T-helper 2 cell (primary cell): Measurements from ENCODE around the gene PWWP2B.
"Not testable (repeated sequence)": the region's sequence is repeated elsewhere in the genome, so short reads cannot be mapped to it uniquely, and the experiment has no call there.

Experiments
- DNase-seq, 5 experiments: peaks; one replicate each; pipeline versions ENCODE4 v3.0.0 to v3.0.0-alpha.2; 2012 to 2022

The PWWP2B gene

GRCh38 chr10:132434405-132435005 is 37.5 kb downstream of the PWWP2B start:
- DNase-seq = peak in 3 of 5 experiments; percentile 31 to 53 (median 35)

DNA sequence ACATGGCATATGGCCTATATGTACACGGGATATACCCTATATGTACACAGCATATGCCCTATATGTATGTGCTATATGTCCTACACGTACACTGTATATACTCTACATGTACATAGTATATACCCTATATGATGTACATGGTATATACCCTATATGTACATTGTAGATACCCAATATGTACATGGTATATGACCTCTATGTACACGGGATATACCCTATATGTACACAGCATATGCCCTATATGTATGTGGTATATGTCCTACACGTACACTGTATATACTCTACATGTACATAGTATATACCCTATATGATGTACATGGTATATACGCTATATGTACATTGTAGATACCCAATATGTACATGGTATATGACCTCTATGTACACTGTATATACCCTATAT is 38.3 kb downstream of the PWWP2B start:
- not testable (repeated sequence) for DNase-seq

GRCh38 chr10:132436096-132436495 is 39.1 kb downstream of the PWWP2B start:
- not testable (repeated sequence) for DNase-seq

DNA sequence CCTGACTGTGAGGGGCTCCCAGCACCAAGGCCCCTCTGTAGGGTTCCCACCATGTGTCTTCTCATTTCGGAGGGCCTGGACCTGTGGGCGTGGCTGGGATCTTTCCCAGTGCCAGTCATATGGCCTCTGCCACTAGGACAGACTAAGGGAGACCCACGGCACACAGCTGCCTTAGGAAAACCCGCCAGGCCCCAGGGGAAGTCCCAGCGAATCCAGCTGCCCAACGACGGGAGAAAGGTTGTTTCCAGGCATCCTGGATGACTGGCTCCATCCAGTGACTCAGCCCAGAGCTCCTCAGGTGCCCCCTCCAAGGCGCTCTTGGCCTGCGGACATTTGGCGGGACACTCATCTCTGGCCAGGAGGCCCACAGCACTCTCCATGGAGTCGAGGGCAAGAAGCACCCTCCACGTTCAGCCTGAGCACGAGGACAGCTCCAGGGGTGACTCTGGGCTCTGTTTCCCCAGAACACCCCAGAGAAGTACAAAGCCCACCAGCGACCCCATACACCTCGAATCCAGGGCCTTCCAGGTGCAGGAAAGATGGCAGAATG is 39.9 kb downstream of the PWWP2B start:
- DNase-seq = no peak

GRCh38 chr10:132437541-132437950 is 40.5 kb downstream of the PWWP2B start:
- DNase-seq = no peak

- DNase-seq = no peak
Observed at GRCh38 chr10:132438091-132439024, 41.4 kb downstream of the PWWP2B start.

DNA sequence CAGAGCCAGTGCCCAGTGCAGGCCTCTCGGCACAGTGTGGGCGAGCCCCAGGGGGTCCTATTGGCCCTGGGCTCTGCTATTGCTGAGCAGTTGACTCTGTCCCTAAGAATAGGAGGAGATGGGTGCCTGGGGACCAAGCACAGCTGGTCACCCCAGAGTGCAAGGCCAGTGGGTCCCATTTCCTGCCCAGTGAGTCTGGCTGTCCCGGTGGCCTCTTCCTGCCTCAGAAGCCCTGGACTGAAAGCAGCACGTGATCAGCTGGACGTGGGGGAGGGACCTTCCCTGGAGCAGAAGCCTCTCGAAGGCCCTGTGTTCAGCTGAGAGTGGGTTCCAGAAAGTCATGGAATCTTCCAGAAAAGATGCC is 42.0 kb downstream of the PWWP2B start:
- no peak for DNase-seq

GRCh38 chr10:132439424-132440163 is 42.6 kb downstream of the PWWP2B start:
- no peak for DNase-seq

DNA sequence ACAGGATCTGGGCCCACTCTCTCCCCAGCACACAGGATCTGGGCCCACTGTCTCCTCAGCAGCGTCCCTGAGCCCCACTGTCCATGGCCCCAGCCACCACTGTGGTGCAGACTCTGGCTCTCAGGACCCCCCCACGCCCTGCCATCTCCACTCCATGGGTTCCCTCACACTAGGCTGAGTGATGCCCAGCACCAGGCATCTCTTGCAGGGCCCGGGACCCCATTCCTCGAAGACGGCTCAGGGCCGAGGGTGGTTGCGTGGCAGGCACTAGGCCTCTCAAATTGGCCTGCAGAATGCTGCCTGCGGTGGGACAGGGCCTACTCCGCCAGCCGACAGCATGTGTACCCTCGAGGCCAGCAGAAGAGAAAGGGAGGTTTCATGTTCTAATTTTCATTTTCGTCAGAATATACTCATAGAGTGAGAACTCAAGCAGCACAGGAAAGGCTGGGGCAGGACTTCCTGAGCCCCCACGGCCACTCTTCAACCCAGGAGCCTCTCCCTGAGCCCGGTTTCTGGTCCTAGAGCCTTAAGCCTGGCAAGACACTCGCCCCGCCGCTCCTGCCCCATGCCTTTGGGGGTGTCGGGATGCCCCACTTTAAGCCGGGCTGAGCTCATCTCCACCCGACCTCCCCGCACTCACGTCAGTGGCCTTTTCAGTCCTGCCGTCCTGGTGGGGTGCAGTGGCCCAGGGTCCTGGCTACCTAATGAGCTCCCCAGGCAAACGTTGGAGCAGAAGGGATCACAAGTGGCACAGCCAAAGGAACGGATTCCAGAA is 44.0 kb downstream of the PWWP2B start:
- no peak for DNase-seq

DNA sequence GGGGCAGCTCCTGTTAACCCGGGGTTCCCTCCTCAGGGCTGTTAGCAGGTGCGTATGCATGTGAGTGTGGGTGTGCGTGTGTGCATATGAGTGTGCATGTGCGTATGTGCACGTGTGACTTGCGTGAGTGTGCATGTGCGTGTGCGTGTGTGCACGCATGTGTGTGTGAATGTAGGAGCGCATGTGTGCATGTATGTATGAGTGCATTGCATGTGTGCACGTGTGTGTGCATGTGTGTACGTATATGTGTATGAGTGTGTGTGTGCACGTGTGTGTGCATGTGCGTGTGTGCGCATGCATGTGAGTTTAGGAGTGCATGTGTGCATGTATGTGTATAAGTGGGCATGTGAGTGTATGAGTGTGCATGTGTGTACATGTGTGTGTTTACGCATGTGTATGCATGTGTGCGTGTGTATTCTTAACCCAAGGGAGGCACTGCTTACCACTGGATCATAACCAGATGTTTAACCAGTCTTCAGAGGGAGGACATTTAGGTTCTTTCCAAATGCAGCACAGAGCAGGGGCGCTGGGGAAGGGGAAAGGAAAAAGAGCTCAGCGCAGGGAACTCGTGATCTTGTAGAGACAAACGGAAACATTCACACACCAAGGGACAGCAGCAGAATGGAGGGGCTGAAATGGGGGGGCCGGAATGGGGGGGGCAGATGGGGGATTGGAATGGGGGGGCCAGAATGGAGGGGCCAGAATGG is 45.0 kb downstream of the PWWP2B start:
- no peak for DNase-seq

DNA sequence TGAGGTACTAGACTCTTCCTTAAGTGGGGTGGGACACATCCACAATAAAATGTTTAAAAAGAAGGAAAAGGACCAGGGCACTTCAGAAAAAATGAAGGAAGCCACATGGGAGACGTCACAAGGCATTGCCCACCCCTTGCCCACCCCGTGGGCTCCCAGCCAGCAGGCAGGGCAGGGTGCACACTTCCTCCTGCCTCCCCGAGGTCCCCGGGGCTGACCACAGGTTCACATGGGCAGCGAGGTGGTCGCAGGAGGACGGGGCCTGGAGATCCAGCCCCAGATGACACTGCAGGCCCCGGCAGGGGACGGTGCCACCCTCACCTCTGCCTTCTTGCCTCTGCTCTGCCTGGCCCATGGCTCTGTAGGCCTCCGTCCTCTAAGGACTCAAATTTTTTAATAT is 45.6 kb downstream of the PWWP2B start:
- DNase-seq = no peak

- DNase-seq = peak in 4 of 5 experiments; percentile 46 to 55 (median 55)
Observed at GRCh38 chr10:132443605-132443982, 46.6 kb downstream of the PWWP2B start.

GRCh38 chr10:132443983-132444876 is 47.2 kb downstream of the PWWP2B start:
- DNase-seq = peak in 1 of 5 experiments; percentile 38

DNA sequence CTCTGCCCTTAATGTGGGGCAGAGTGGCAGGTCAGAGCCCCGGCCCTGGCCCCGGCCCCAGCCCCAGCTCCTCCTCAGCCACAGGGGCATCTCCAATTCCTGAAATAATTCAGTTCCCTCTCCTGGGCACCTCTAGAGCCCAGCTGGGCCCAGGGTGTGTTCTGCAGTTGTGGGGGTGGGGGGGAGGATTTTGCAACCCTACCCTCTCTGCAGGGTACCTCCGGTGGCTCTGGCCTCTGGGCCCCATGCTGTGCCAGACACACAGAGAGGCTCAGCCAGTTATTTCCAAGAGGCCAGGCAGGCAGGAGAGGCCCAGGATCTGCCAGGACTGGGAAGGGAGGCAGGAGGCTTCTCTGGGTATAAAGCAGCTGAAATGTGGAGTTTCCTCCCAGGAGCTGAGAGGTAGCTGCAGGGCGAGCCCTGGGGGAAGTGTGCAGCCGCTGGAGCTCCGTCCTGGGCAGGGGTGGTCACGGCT is 47.9 kb downstream of the PWWP2B start:
- no peak for DNase-seq

- no peak for DNase-seq
Observed at GRCh38 chr10:132445516-132446194, 48.7 kb downstream of the PWWP2B start.

DNA sequence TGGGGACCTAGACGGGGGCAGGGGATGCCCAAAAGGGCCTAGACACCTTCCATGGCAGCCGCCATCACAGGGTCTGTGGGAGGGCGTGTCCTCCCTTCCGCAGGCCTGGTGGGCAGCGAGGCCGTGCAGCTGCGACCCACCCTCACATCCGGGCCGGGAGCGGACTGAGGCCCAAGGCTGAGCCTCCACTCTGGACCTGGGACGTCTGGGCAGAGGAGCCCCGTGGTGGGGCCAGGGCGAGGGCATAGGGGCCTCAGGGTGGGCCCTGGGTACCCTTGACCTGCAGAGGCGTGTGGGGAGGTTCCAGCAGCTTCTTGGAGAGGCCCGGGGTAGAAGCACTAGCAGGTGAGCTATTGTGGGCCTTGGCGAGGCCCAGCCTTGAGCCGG is 49.2 kb downstream of the PWWP2B start:
- no peak for DNase-seq

GRCh38 chr10:132446661-132447445 is 49.9 kb downstream of the PWWP2B start:
- DNase-seq = peak in 4 of 5 experiments; percentile 42 to 86 (median 58)

GRCh38 chr10:132447446-132448247 is 50.6 kb downstream of the PWWP2B start:
- DNase-seq = peak; percentile 38 to 95 (median 74)
